H1 (cell line): Measurements from ENCODE around the gene ATP6V1E1. TPM values are rescaled to one million over a fixed set of nuclear protein-coding genes. Genes with fewer than 3 reads are reported as not detected.

ENCODE experiments used
- CTCF ChIA-PET: fragments of 300-600 bp; sonication (Branson Sonifier 250); formaldehyde crosslinking; loops from one replicate; lab custom pipeline; 2021; ENCODE audit not compliant: partially characterized antibody; lab: Charles Lee
- POLR2A ChIA-PET: fragments of 300-600 bp; sonication (Branson Sonifier 250); formaldehyde crosslinking; loops from one replicate; lab custom pipeline; 2021; ENCODE audit warnings: inconsistent platforms; ENCODE audit not compliant: partially characterized antibody; lab: Charles Lee
- DNase-seq, 2 experiments: peaks; one replicate each; pipeline versions ENCODE4 v3.0.0 to v3.0.0-alpha.2; 2010 to 2022; ENCODE audit warnings: low spot score in 2 of 2, low read depth in 1 of 2, mixed read lengths in 1 of 2
- FAIRE-seq: peaks from 2 replicates; lab custom pipeline; 2011; peaks lifted over from hg19 to GRCh38; lab: Jason Lieb, UNC
- H2AFZ ChIP-seq: 2 replicates; pipeline ENCODE4 v1.8.1; 2012; ENCODE audit warnings: low read length, inconsistent platforms
- H2AK5ac ChIP-seq: 2 replicates; pipeline ENCODE4 v1.6.1; 2013; ENCODE audit warnings: low read depth, low read length
- H2BK120ac ChIP-seq: replicated peaks from 2 replicates; pipeline ENCODE3; 2013; ENCODE audit warnings: low read depth, low read length, inconsistent platforms
- H2BK12ac ChIP-seq: 2 replicates; pipeline ENCODE4 v1.6.1; 2013; ENCODE audit warnings: low read depth, low read length
- H2BK15ac ChIP-seq: 2 replicates; pipeline ENCODE4 v1.6.1; 2013; ENCODE audit warnings: low read length
- H2BK20ac ChIP-seq: 2 replicates; pipeline ENCODE4 v1.6.1; 2013; ENCODE audit warnings: low read length
- H2BK5ac ChIP-seq: 2 replicates; pipeline ENCODE4 v1.6.1; 2013; ENCODE audit warnings: low read depth, low read length
- H3K14ac ChIP-seq: 2 replicates; pipeline ENCODE4 v1.6.1; 2013; ENCODE audit warnings: inconsistent platforms; ENCODE audit not compliant: insufficient read length
- H3K18ac ChIP-seq: 2 replicates; pipeline ENCODE4 v1.6.1; 2013; ENCODE audit warnings: low read length; ENCODE audit errors: extremely low read depth
- H3K23ac ChIP-seq: 2 replicates; pipeline ENCODE4 v1.6.1; 2013; ENCODE audit warnings: inconsistent platforms; ENCODE audit not compliant: insufficient read length
- H3K23me2 ChIP-seq: 2 replicates; pipeline ENCODE4 v1.6.1; 2013; ENCODE audit warnings: low read depth, low read length
- H3K27ac ChIP-seq: 2 replicates; pipeline ENCODE4 v1.6.1; 2011; ENCODE audit warnings: low read depth, low read length, inconsistent platforms
- H3K27me3 ChIP-seq, 4 experiments: replicated peaks in 1 of 4; 1 replicate in 1 of 4; 2 replicates in 3 of 4; pipeline versions ENCODE4 v1.6.1 to v1.8.1; 2011 to 2013; ENCODE audit warnings: low read length in 3 of 4, mild to moderate bottlenecking in 3 of 4, inconsistent platforms in 2 of 4, mixed read lengths in 2 of 4, moderate library complexity in 1 of 4; ENCODE audit not compliant: control insufficient read depth in 3 of 4, insufficient read depth in 3 of 4; ENCODE audit errors: extremely low read depth in 1 of 4
- H3K36me3 ChIP-seq, 4 experiments: 2 replicates each; pipeline versions ENCODE4 v1.6.1 to v1.8.1; 2011 to 2013; ENCODE audit warnings: mild to moderate bottlenecking in 4 of 4, low read length in 3 of 4, moderate library complexity in 2 of 4, control low read depth in 1 of 4, inconsistent platforms in 1 of 4; ENCODE audit not compliant: insufficient read depth in 4 of 4, control insufficient read depth in 2 of 4
- H3K4ac ChIP-seq: replicated peaks from 2 replicates; pipeline ENCODE3; 2013; ENCODE audit warnings: low read length, low read depth, mixed read lengths, inconsistent platforms; ENCODE audit not compliant: insufficient read length
- H3K4me1 ChIP-seq, 4 experiments: replicated peaks in 1 of 4; 1 replicate in 1 of 4; 2 replicates in 3 of 4; pipeline versions ENCODE4 v1.6.1 to v1.8.1; 2011 to 2013; ENCODE audit warnings: low read length in 3 of 4, inconsistent platforms in 2 of 4, mixed read lengths in 1 of 4; ENCODE audit not compliant: insufficient read depth in 4 of 4, control insufficient read depth in 3 of 4
- H3K4me2 ChIP-seq, 2 experiments: 2 replicates each; pipeline versions ENCODE4 v1.6.1 to v1.8.1; 2011 to 2013; ENCODE audit warnings: low read depth in 2 of 2, low read length in 2 of 2, control low read depth in 1 of 2, inconsistent platforms in 1 of 2, mild to moderate bottlenecking in 1 of 2; ENCODE audit not compliant: insufficient read depth in 1 of 2
- H3K4me3 ChIP-seq, 4 experiments: fragments of 200-600, 300-600 bp in 1 of 4; sonication (generic), shearing (Covaris generic), sonication (Bioruptor Twin) in 1 of 4; 2 replicates each; pipeline versions ENCODE4 v1.5.1 to v1.8.1; 2011 to 2016; ENCODE audit warnings: low read length in 4 of 4, low read depth in 3 of 4, control low read depth in 2 of 4, inconsistent platforms in 2 of 4, mild to moderate bottlenecking in 2 of 4, mixed read lengths in 1 of 4, moderate library complexity in 1 of 4; ENCODE audit not compliant: insufficient read depth in 2 of 4; ENCODE audit errors: extremely low read depth in 1 of 4
- H3K56ac ChIP-seq: replicated peaks from 2 replicates; pipeline ENCODE3; 2013; ENCODE audit warnings: low read depth, mild to moderate bottlenecking, mixed read lengths, low read length, inconsistent platforms; ENCODE audit not compliant: insufficient read length
- H3K79me1 ChIP-seq: 2 replicates; pipeline ENCODE4 v1.6.1; 2013; ENCODE audit warnings: low read depth, low read length, control low read depth
- H3K79me2 ChIP-seq, 2 experiments: 2 replicates each; pipeline versions ENCODE4 v1.6.1 to v1.8.1; 2012 to 2013; ENCODE audit warnings: low read length in 2 of 2, mild to moderate bottlenecking in 2 of 2, inconsistent platforms in 1 of 2; ENCODE audit not compliant: insufficient read depth in 2 of 2, control insufficient read depth in 1 of 2
- H3K9ac ChIP-seq, 4 experiments: replicated peaks in 1 of 4; 1 replicate in 1 of 4; 2 replicates in 3 of 4; pipeline versions ENCODE4 v1.6.1 to v1.8.1; 2011 to 2013; ENCODE audit warnings: low read depth in 3 of 4, low read length in 3 of 4, control low read depth in 2 of 4, mild to moderate bottlenecking in 2 of 4, moderate library complexity in 2 of 4, inconsistent platforms in 1 of 4; ENCODE audit errors: extremely low read depth in 1 of 4
- H3K9me3 ChIP-seq, 2 experiments: 2 replicates each; pipeline versions ENCODE4 v1.6.1 to v1.8.1; 2012 to 2013; ENCODE audit warnings: mild to moderate bottlenecking in 2 of 2, moderate library complexity in 2 of 2, control low read depth in 1 of 2, inconsistent platforms in 1 of 2, low read depth in 1 of 2, low read length in 1 of 2, mixed read lengths in 1 of 2; ENCODE audit not compliant: insufficient read depth in 2 of 2
- H4K20me1 ChIP-seq, 2 experiments: replicated peaks in 1 of 2; 2 replicates each; pipeline versions ENCODE3 to v1.8.1; 2011 to 2013; ENCODE audit warnings: inconsistent platforms in 2 of 2, low read length in 2 of 2, mild to moderate bottlenecking in 1 of 2; ENCODE audit not compliant: insufficient read depth in 2 of 2, control insufficient read depth in 1 of 2
- H4K5ac ChIP-seq: 2 replicates; pipeline ENCODE4 v1.6.1; 2013; ENCODE audit warnings: low read length, low read depth, mixed read lengths, inconsistent platforms; ENCODE audit not compliant: insufficient read length
- H4K8ac ChIP-seq: 2 replicates; pipeline ENCODE4 v1.8.0; 2013; ENCODE audit warnings: mild to moderate bottlenecking, moderate library complexity, low read length, inconsistent platforms; ENCODE audit not compliant: insufficient read depth; ENCODE audit errors: extremely low read depth
- H4K91ac ChIP-seq: replicated peaks from 2 replicates; pipeline ENCODE3; 2013; ENCODE audit warnings: low read length, mixed read lengths, inconsistent platforms; ENCODE audit not compliant: insufficient read length
- CBX5 ChIP-seq: fragments of 300-800, 300-1000 bp; sonication (generic); IDR thresholded peaks from 2 replicates; pipeline ENCODE4 v1.7.1; 2016; ENCODE audit warnings: antibody characterized with exemption, low read length, low read depth
- CEBPB ChIP-seq: IDR thresholded peaks from 2 replicates; pipeline ENCODE4 v1.6.1; 2012; ENCODE audit warnings: low read depth, low read length
- JUND ChIP-seq: IDR thresholded peaks from 2 replicates; pipeline ENCODE4 v1.6.1; 2011; ENCODE audit warnings: mild to moderate bottlenecking, improper control_type of control experiment, low read length
- MAX ChIP-seq: IDR thresholded peaks from 2 replicates; pipeline ENCODE4 v1.6.1; 2012; ENCODE audit warnings: inconsistent platforms
- NANOG ChIP-seq: IDR thresholded peaks from 2 replicates; pipeline ENCODE4 v1.6.1; 2011; ENCODE audit warnings: low read length, low read depth, mild to moderate bottlenecking, inconsistent platforms; ENCODE audit not compliant: insufficient read depth, poor library complexity, severe bottlenecking
- POLR2AphosphoS5 ChIP-seq: IDR thresholded peaks from 2 replicates; pipeline ENCODE4 v1.6.1; 2011; ENCODE audit warnings: low read depth, low read length
- TAF1 ChIP-seq: IDR thresholded peaks from 2 replicates; pipeline ENCODE4 v1.6.1; 2011; ENCODE audit warnings: mild to moderate bottlenecking, low read depth, low read length
- WGBS, 2 experiments: shearing (Covaris generic) in 1 of 2; methylation state at CpG; one replicate each; pipeline versions ENCODE4 v1.1.6 to v1.1.7; 2013 to 2015; ENCODE audit warnings: low lambda C conversion rate in 2 of 2, mixed read lengths in 2 of 2, inconsistent platforms in 1 of 2, low coverage in 1 of 2, missing lambda C conversion rate in 1 of 2; ENCODE audit not compliant: insufficient replicate concordance in 2 of 2, insufficient coverage in 1 of 2, insufficient read length in 1 of 2; ENCODE audit errors: extremely low coverage in 1 of 2, missing lambda C conversion rate in 1 of 2; 5-methylcytosine and 5-hydroxymethylcytosine counted together
- polyA plus RNA-seq, 7 experiments: library from polyadenylated mRNA; depleted of rRNA in 3 of 7; stranded (reverse) in 5 of 7; unstranded in 2 of 7; fragments of >200 nt in 5 of 7; fragments of 200-250 nt in 2 of 7; gene quantifications; 1 replicate in 5 of 7; 2 replicates in 1 of 7; 4 replicates in 1 of 7; pipeline versions ENCODE4 v1.2.1 to v1.2.3, GENCODE V29; 2011 to 2013; ENCODE audit warnings: missing spikeins in 2 of 7, mixed read lengths in 2 of 7
- total RNA-seq: library from RNA; stranded (reverse); fragmentation: NEBNext Ultra II Directional; extraction: Animal tissue kit (Norgen Biotek cat#: 25700); gene quantifications from 2 replicates; pipeline ENCODE4 v1.2.1, GENCODE V29; 2021

The ATP6V1E1 gene
- total and polyA plus RNA-seq, 2 of the 8 experiments (the other 6 are each of a cell fraction or from before 2014, with no cell fraction given), result 80.4 to 88.1 TPM

- no peaks in the 10 kb centered on the region; the same call in 1 of the 2 replicates for H3K79me1 ChIP-seq
- H2BK5ac ChIP-seq, result no peak overlapping the region
- H3K23me2 ChIP-seq, result no peaks in the 10 kb centered on the region
- no peak overlapping the region for H3K9ac ChIP-seq
- H2BK12ac ChIP-seq, result no peak overlapping the region
- TF ChIP-seq TAF1 (no peak), JUND (no peak), CEBPB (no peak), NANOG (no peak), CBX5 (no peak), POLR2AphosphoS5 (no peak), MAX (no peak)
- TF ChIP-seq, all 59 proteins: peak for 0
- no peak overlapping the region for H2AK5ac ChIP-seq
- no peak overlapping the region for H2BK20ac ChIP-seq
- no peak overlapping the region for H3K27ac ChIP-seq
- ChIA-PET POLR2A (interaction anchor here (3.2 kb wide), 1 partner anchor 10 kb away, joined by 12 read pairs; no protein-coding TSS in a partner anchor), CTCF (interaction anchor here (1.2 to 2.1 kb wide), 2 partner anchors 47 to 48 kb away, joined by 4 to 7 read pairs; no protein-coding TSS in a partner anchor)
- H3K9me3 ChIP-seq, result no peaks in the 10 kb centered on the region
- no peak overlapping the region for H3K4me2 ChIP-seq
- no peaks in the 10 kb centered on the region for H3K4me1 ChIP-seq
- H4K20me1 ChIP-seq, result peaks cover 1 to 2% of the 10 kb centered on the region in 2 experiments
- 90% methylated on average over 5 of the region's 5 CpGs; no CpG with 5 or more reads in 1 of the 2 experiments for WGBS, 2 experiments
- no peak overlapping the region for H3K4me3 ChIP-seq
- H2BK120ac ChIP-seq, result no peak overlapping the region
- H3K14ac ChIP-seq, result no peak overlapping the region
- H3K4ac ChIP-seq, result no peak overlapping the region
- no peak overlapping the region for H4K91ac ChIP-seq
- H3K36me3 ChIP-seq, result peaks cover 6 to 29% (median 18%) of the 10 kb centered on the region in 4 experiments
- no peak overlapping the region for H3K56ac ChIP-seq
- H2AFZ ChIP-seq, result no peak overlapping the region
- no peak overlapping the region for H2BK15ac ChIP-seq
- H4K5ac ChIP-seq, result no peak overlapping the region
- 0 out of 4 replicates have a peak, but pooled peaks cover 0 to 6% of the 10 kb centered on the region in 2 experiments for H3K79me2 ChIP-seq
- no peak overlapping the region for H4K8ac ChIP-seq
- DNase-seq (no peak), FAIRE-seq (no peak)
- no peak overlapping the region for H3K18ac ChIP-seq
- no peaks in the 10 kb centered on the region for H3K27me3 ChIP-seq
- no peak overlapping the region for H3K23ac ChIP-seq
Measured at GRCh38 chr22:17606496-17606895, 22.1 kb downstream of the ATP6V1E1 start.
